ENCODE data around the gene PNPLA2.

Gene PNPLA2

GRCh38 chr11:862696-863022 is 43.9 kb downstream of the PNPLA2 start:
- no peak for DNase-seq

GRCh38 chr11:863023-863909 is 44.6 kb downstream of the PNPLA2 start:
- no peak for DNase-seq

- DNase-seq, result no peak
Measured at GRCh38 chr11:863910-864827, 45.5 kb downstream of the PNPLA2 start.

GRCh38 chr11:864898-865297 is 46.2 kb downstream of the PNPLA2 start:
- DNase-seq, result no peak

- no peak for DNase-seq
Measured at GRCh38 chr11:865462-866430, 47.0 kb downstream of the PNPLA2 start.

- DNase-seq, result no peak
Measured at GRCh38 chr11:866481-866880, 47.8 kb downstream of the PNPLA2 start.

GRCh38 chr11:867856-868358 is 49.2 kb downstream of the PNPLA2 start:
- no peak for DNase-seq

- no peak for DNase-seq
Measured at GRCh38 chr11:868394-868793, 49.7 kb downstream of the PNPLA2 start.

- no peak for DNase-seq
Measured at GRCh38 chr11:868802-869201, 50.1 kb downstream of the PNPLA2 start.

GRCh38 chr11:869399-870126 is 50.8 kb downstream of the PNPLA2 start:
- DNase-seq, result no peak

GRCh38 chr11:870127-870413 is 51.4 kb downstream of the PNPLA2 start:
- no peak for DNase-seq

- no peak for DNase-seq
Measured at GRCh38 chr11:870418-870817, 51.7 kb downstream of the PNPLA2 start.

GRCh38 chr11:871472-871871 is 52.8 kb downstream of the PNPLA2 start:
- no peak for DNase-seq

GRCh38 chr11:872799-873198 is 54.1 kb downstream of the PNPLA2 start:
- no peak for DNase-seq

- no peak for DNase-seq
Measured at GRCh38 chr11:873706-874105, 55.0 kb downstream of the PNPLA2 start.

Measured in activated gamma-delta T cell (primary cell).